ENCODE results near the gene PRAME.
"Not testable (repeated sequence)": the region's sequence is repeated elsewhere in the genome, so short reads cannot be mapped to it uniquely, and the experiment has no call there.

The PRAME gene

GRCh38 chr22:22523494-22523893 lies 35.6 kb downstream of the PRAME start:
- no peak overlapping the region for H3K9ac ChIP-seq (ENCODE audit: low read depth in 1 of 2, low read length in 2 of 2)
- H3K4me1 ChIP-seq (ENCODE audit: control insufficient read depth in 1 of 2, insufficient read depth in 2 of 2, low read length in 2 of 2), result no peaks in the 10 kb centered on the region
- H3K27me3 ChIP-seq (ENCODE audit: control insufficient read depth in 1 of 2, insufficient read depth in 2 of 2, low read length in 2 of 2), result no peaks in the 10 kb centered on the region
- no peaks in the 10 kb centered on the region for H3K9me3 ChIP-seq (ENCODE audit: control insufficient read depth in 1 of 2, low read length in 2 of 2)
- H3K4me3 ChIP-seq (ENCODE audit: low read depth in 1 of 2, low read length in 2 of 2), result no peak overlapping the region
- no peak overlapping the region for H3K27ac ChIP-seq (ENCODE audit: low read depth, low read length)
- no peaks in the 10 kb centered on the region for H3K36me3 ChIP-seq (ENCODE audit: control insufficient read depth in 1 of 2, insufficient read depth in 2 of 2, low read length in 2 of 2)

GRCh38 chr22:22521631-22522030 lies 37.4 kb downstream of the PRAME start:
- H3K27me3 ChIP-seq (ENCODE audit: control insufficient read depth in 1 of 2, insufficient read depth in 2 of 2, low read length in 2 of 2), result no peaks in the 10 kb centered on the region
- H3K9ac ChIP-seq (ENCODE audit: low read depth in 1 of 2, low read length in 2 of 2), result no peak overlapping the region
- no peaks in the 10 kb centered on the region for H3K36me3 ChIP-seq (ENCODE audit: control insufficient read depth in 1 of 2, insufficient read depth in 2 of 2, low read length in 2 of 2)
- no peaks in the 10 kb centered on the region for H3K4me1 ChIP-seq (ENCODE audit: control insufficient read depth in 1 of 2, insufficient read depth in 2 of 2, low read length in 2 of 2)
- no peak overlapping the region for H3K4me3 ChIP-seq (ENCODE audit: low read depth in 1 of 2, low read length in 2 of 2)
- no peaks in the 10 kb centered on the region for H3K9me3 ChIP-seq (ENCODE audit: control insufficient read depth in 1 of 2, low read length in 2 of 2)
- H3K27ac ChIP-seq (ENCODE audit: low read depth, low read length), result no peak overlapping the region

GRCh38 chr22:22520667-22521602 lies 38.1 kb downstream of the PRAME start:
- Histone ChIP-seq H3K9me3 (ENCODE audit: control insufficient read depth in 1 of 2, low read length in 2 of 2) (no peaks in the 10 kb centered on the region), H3K27me3 (ENCODE audit: control insufficient read depth in 1 of 2, insufficient read depth in 2 of 2, low read length in 2 of 2) (no peaks in the 10 kb centered on the region), H3K4me1 (ENCODE audit: control insufficient read depth in 1 of 2, insufficient read depth in 2 of 2, low read length in 2 of 2) (no peaks in the 10 kb centered on the region), H3K36me3 (ENCODE audit: control insufficient read depth in 1 of 2, insufficient read depth in 2 of 2, low read length in 2 of 2) (no peaks in the 10 kb centered on the region), H3K9ac (ENCODE audit: low read depth in 1 of 2, low read length in 2 of 2) (no peak overlapping the region), H3K4me3 (ENCODE audit: low read depth in 1 of 2, low read length in 2 of 2) (no peak overlapping the region), H3K27ac (ENCODE audit: low read depth, low read length) (no peak overlapping the region)

GRCh38 chr22:22520020-22520656 lies 38.9 kb downstream of the PRAME start, which contains the start of gene ZNF280A:
Gene ZNF280A, minus strand, starts transcription at chr22:22520270. Its CDS starts 4,640 bp downstream, at chr22:22515630.
- H3K9me3 ChIP-seq (ENCODE audit: control insufficient read depth in 1 of 2, low read length in 2 of 2), result no peaks in the 10 kb centered on the region
- H3K4me3 ChIP-seq (ENCODE audit: low read depth in 1 of 2, low read length in 2 of 2), result no peak within 1 kb of the TSS
- no peak within 1 kb of the TSS for H3K27ac ChIP-seq (ENCODE audit: low read depth, low read length)
- H3K9ac ChIP-seq (ENCODE audit: low read depth in 1 of 2, low read length in 2 of 2), result no peak within 1 kb of the TSS
- no peaks in the 10 kb centered on the region for H3K36me3 ChIP-seq (ENCODE audit: control insufficient read depth in 1 of 2, insufficient read depth in 2 of 2, low read length in 2 of 2)
- H3K27me3 ChIP-seq (ENCODE audit: control insufficient read depth in 1 of 2, insufficient read depth in 2 of 2, low read length in 2 of 2), result no peaks in the 10 kb centered on the region
- H3K4me1 ChIP-seq (ENCODE audit: control insufficient read depth in 1 of 2, insufficient read depth in 2 of 2, low read length in 2 of 2), result no peaks in the 10 kb centered on the region

GRCh38 chr22:22519591-22519990 lies 39.5 kb downstream of the PRAME start:
- H3K27ac ChIP-seq (ENCODE audit: low read depth, low read length), result no peak overlapping the region

GRCh38 chr22:22516992-22517391 lies 42.1 kb downstream of the PRAME start:
- Histone ChIP-seq H3K4me3 (ENCODE audit: low read depth in 1 of 2, low read length in 2 of 2) (no peak overlapping the region), H3K4me1 (ENCODE audit: control insufficient read depth in 1 of 2, insufficient read depth in 2 of 2, low read length in 2 of 2) (no peaks in the 10 kb centered on the region), H3K36me3 (ENCODE audit: control insufficient read depth in 1 of 2, insufficient read depth in 2 of 2, low read length in 2 of 2) (no peaks in the 10 kb centered on the region), H3K9ac (ENCODE audit: low read depth in 1 of 2, low read length in 2 of 2) (no peak overlapping the region), H3K27me3 (ENCODE audit: control insufficient read depth in 1 of 2, insufficient read depth in 2 of 2, low read length in 2 of 2) (peaks cover 0 to 3% of the 10 kb centered on the region in 2 donors), H3K27ac (ENCODE audit: low read depth, low read length) (no peak overlapping the region), H3K9me3 (ENCODE audit: control insufficient read depth in 1 of 2, low read length in 2 of 2) (no peaks in the 10 kb centered on the region)

More at GRCh38 chr22:22519591-22519990, 39.5 kb downstream of the PRAME start:
- Histone ChIP-seq H3K9me3 (ENCODE audit: control insufficient read depth in 1 of 2, low read length in 2 of 2) (no peaks in the 10 kb centered on the region), H3K4me3 (ENCODE audit: low read depth in 1 of 2, low read length in 2 of 2) (no peak overlapping the region), H3K36me3 (ENCODE audit: control insufficient read depth in 1 of 2, insufficient read depth in 2 of 2, low read length in 2 of 2) (no peaks in the 10 kb centered on the region), H3K9ac (ENCODE audit: low read depth in 1 of 2, low read length in 2 of 2) (no peak overlapping the region), H3K4me1 (ENCODE audit: control insufficient read depth in 1 of 2, insufficient read depth in 2 of 2, low read length in 2 of 2) (no peaks in the 10 kb centered on the region), H3K27me3 (ENCODE audit: control insufficient read depth in 1 of 2, insufficient read depth in 2 of 2, low read length in 2 of 2) (peaks cover 0 to under 1% of the 10 kb centered on the region in 2 donors)

GRCh38 chr22:22515890-22516289 lies 43.2 kb downstream of the PRAME start:
- H3K9ac ChIP-seq (ENCODE audit: low read depth in 1 of 2, low read length in 2 of 2), result no peak overlapping the region
- no peak overlapping the region for H3K27ac ChIP-seq (ENCODE audit: low read depth, low read length)
- H3K9me3 ChIP-seq (ENCODE audit: control insufficient read depth in 1 of 2, low read length in 2 of 2), result no peaks in the 10 kb centered on the region
- no peak overlapping the region for H3K4me3 ChIP-seq (ENCODE audit: low read depth in 1 of 2, low read length in 2 of 2)
- H3K27me3 ChIP-seq (ENCODE audit: control insufficient read depth in 1 of 2, insufficient read depth in 2 of 2, low read length in 2 of 2), result peaks cover 0 to 3% of the 10 kb centered on the region in 2 donors
- H3K4me1 ChIP-seq (ENCODE audit: control insufficient read depth in 1 of 2, insufficient read depth in 2 of 2, low read length in 2 of 2), result no peaks in the 10 kb centered on the region
- no peaks in the 10 kb centered on the region for H3K36me3 ChIP-seq (ENCODE audit: control insufficient read depth in 1 of 2, insufficient read depth in 2 of 2, low read length in 2 of 2)

- not testable (repeated sequence) for H3K4me1 ChIP-seq (ENCODE audit: control insufficient read depth in 1 of 2, insufficient read depth in 2 of 2, low read length in 2 of 2)
Measured at GRCh38 chr22:22514431-22514830, 44.6 kb downstream of the PRAME start.

GRCh38 chr22:22513619-22514018 lies 45.4 kb downstream of the PRAME start:
- Histone ChIP-seq H3K4me3 (ENCODE audit: low read depth in 1 of 2, low read length in 2 of 2) (no peak overlapping the region), H3K27ac (ENCODE audit: low read depth, low read length) (no peak overlapping the region), H3K36me3 (ENCODE audit: control insufficient read depth in 1 of 2, insufficient read depth in 2 of 2, low read length in 2 of 2) (no peaks in the 10 kb centered on the region), H3K4me1 (ENCODE audit: control insufficient read depth in 1 of 2, insufficient read depth in 2 of 2, low read length in 2 of 2) (no peaks in the 10 kb centered on the region), H3K9ac (ENCODE audit: low read depth in 1 of 2, low read length in 2 of 2) (no peak overlapping the region), H3K27me3 (ENCODE audit: control insufficient read depth in 1 of 2, insufficient read depth in 2 of 2, low read length in 2 of 2) (peaks cover 0 to 3% of the 10 kb centered on the region in 2 donors), H3K9me3 (ENCODE audit: control insufficient read depth in 1 of 2, low read length in 2 of 2) (no peaks in the 10 kb centered on the region)

More at GRCh38 chr22:22514431-22514830, 44.6 kb downstream of the PRAME start:
- H3K36me3 ChIP-seq (ENCODE audit: control insufficient read depth in 1 of 2, insufficient read depth in 2 of 2, low read length in 2 of 2); H3K27me3 ChIP-seq (ENCODE audit: control insufficient read depth in 1 of 2, insufficient read depth in 2 of 2, low read length in 2 of 2); H3K4me3 ChIP-seq (ENCODE audit: low read depth in 1 of 2, low read length in 2 of 2); H3K9me3 ChIP-seq (ENCODE audit: control insufficient read depth in 1 of 2, low read length in 2 of 2); H3K27ac ChIP-seq (ENCODE audit: low read depth, low read length); H3K9ac ChIP-seq (ENCODE audit: low read depth in 1 of 2, low read length in 2 of 2): not testable (repeated sequence)

- no peak overlapping the region for H3K9ac ChIP-seq (ENCODE audit: low read depth in 1 of 2, low read length in 2 of 2)
- H3K9me3 ChIP-seq (ENCODE audit: control insufficient read depth in 1 of 2, low read length in 2 of 2), result no peaks in the 10 kb centered on the region
- peaks cover 1% of the 10 kb centered on the region in 2 donors for H3K4me1 ChIP-seq (ENCODE audit: control insufficient read depth in 1 of 2, insufficient read depth in 2 of 2, low read length in 2 of 2)
- no peaks in the 10 kb centered on the region for H3K36me3 ChIP-seq (ENCODE audit: control insufficient read depth in 1 of 2, insufficient read depth in 2 of 2, low read length in 2 of 2)
- no peak overlapping the region for H3K4me3 ChIP-seq (ENCODE audit: low read depth in 1 of 2, low read length in 2 of 2)
- H3K27ac ChIP-seq (ENCODE audit: low read depth, low read length), result no peak overlapping the region
- H3K27me3 ChIP-seq (ENCODE audit: control insufficient read depth in 1 of 2, insufficient read depth in 2 of 2, low read length in 2 of 2), result peaks cover 0 to 3% of the 10 kb centered on the region in 2 donors
Measured at GRCh38 chr22:22512951-22513350, 46.1 kb downstream of the PRAME start.
